Measurements from ENCODE around the gene ZNRF3. TPM values are rescaled to one million over a fixed set of nuclear protein-coding genes. Genes with fewer than 3 reads are reported as not detected.

Gene ZNRF3
- total and polyA plus RNA-seq, 8 donors, result 2.4 to 6.8 (median 3.9) TPM

DNA sequence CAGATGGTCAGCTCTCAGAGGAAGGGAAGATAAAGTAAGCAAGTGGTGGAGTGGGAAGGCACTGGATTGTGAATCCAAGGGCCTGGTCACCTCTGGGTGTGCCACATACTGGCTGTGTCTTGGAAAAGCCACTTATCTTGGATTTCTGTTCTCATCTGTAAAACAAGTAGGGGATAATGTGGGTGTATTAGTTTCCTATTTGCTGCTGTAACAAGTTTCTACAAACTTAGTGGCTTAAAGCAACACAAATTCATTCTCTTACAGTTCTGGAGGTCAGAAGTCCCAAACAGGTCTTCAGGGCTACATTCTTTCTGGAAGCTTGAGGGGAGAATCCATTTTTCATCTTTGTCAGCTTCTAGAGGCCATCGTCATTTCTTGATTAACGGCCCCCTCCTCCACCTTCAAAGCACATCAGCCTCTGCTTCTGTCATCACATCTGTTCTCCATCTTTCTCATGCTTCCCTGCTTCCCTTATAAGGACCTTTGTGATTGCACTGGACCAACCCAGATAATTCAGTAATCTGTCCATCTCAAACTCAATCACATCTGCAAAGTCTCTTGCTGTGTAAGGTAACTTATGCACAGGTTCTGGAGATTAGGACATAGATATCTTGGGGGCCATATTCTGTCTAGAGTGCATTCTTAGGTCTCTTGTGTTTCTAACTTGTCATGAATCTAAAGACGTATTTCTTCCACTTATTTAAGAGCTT lies 102.4 kb downstream of the ZNRF3 start:
- intact Hi-C loops (cut with DNase I), result no loop called here
- TF ChIP-seq, protein P1, sequence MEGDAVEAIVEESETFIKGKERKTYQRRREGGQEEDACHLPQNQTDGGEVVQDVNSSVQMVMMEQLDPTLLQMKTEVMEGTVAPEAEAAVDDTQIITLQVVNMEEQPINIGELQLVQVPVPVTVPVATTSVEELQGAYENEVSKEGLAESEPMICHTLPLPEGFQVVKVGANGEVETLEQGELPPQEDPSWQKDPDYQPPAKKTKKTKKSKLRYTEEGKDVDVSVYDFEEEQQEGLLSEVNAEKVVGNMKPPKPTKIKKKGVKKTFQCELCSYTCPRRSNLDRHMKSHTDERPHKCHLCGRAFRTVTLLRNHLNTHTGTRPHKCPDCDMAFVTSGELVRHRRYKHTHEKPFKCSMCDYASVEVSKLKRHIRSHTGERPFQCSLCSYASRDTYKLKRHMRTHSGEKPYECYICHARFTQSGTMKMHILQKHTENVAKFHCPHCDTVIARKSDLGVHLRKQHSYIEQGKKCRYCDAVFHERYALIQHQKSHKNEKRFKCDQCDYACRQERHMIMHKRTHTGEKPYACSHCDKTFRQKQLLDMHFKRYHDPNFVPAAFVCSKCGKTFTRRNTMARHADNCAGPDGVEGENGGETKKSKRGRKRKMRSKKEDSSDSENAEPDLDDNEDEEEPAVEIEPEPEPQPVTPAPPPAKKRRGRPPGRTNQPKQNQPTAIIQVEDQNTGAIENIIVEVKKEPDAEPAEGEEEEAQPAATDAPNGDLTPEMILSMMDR (IDR thresholded peaks at IDR 0.05), result no peak
- Histone ChIP-seq H3K27ac (no peak overlapping the region), H3K4me3 (no peak overlapping the region), H3K27me3 (no peaks in the 10 kb centered on the region), H3K36me3 (no peaks in the 10 kb centered on the region), H3K9me3 (no peaks in the 10 kb centered on the region), H3K4me1 (no peaks in the 10 kb centered on the region)
- FAIRE-seq, result no peak
- DNase-seq, result no peak
- ATAC-seq, result no peak
- WGBS, 2 donors, result 79 to 91% methylated on average over 3 of the region's 3 CpGs

DNA sequence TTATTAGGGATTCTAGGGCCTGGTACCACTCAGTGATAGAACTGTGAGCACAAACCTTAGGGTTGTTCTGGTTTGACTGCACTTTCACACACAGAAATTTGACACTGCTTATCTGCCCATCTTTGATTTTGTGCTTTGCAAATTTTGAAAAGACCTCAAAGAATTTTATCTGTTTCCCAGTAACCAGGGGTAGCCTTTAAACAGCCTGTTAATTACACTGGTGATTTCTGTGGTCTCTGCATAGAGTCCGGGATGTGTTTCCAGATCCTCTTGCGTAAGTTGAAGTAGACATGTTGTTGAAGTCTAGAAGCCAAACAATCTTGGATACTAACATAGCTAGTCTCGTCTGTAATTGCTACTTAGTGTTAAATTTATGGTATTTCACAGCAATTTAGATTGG lies 103.0 kb downstream of the ZNRF3 start:
- DNase-seq (no peak), ATAC-seq (no peak), FAIRE-seq (no peak)
- whole genome bisulfite sequencing, 2 donors, result 83 to 87% methylated on average over 3 of the region's 3 CpGs
- H3K4me1 ChIP-seq, result no peaks in the 10 kb centered on the region
- H3K9me3 ChIP-seq, result no peaks in the 10 kb centered on the region
- TF ChIP-seq, protein P1 (IDR thresholded peaks at IDR 0.05), result no peak
- H3K36me3 ChIP-seq, result no peaks in the 10 kb centered on the region
- H3K4me3 ChIP-seq, result no peak overlapping the region
- intact Hi-C loops (cut with DNase I), result no loop called here
- no peak overlapping the region for H3K27ac ChIP-seq
- no peaks in the 10 kb centered on the region for H3K27me3 ChIP-seq

DNA sequence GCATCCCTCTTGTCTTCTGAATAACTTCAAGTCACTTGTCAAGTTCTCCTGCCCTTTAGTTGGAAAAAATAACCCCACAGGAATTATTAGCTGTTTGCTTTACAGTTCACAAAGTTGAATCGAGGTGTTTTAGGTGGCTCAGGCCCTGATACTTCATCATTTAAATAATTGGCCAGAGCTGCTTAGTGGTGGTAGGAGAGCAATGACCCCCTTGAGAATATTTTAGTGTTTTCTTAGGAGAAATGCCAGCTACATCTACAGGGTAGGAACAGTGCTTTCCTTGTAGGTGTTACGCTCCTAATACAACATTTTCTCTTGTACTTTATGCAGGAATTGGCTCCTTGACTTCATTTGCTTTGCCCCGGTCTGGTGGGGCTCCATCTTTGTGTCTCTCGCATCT lies 105.1 kb downstream of the ZNRF3 start:
- ATAC-seq (no peak), DNase-seq (no peak), FAIRE-seq (no peak)
- no peaks in the 10 kb centered on the region for H3K9me3 ChIP-seq
- H3K36me3 ChIP-seq, result no peaks in the 10 kb centered on the region
- intact Hi-C loops (cut with DNase I), result no loop called here
- H3K27ac ChIP-seq, result no peak overlapping the region
- no peaks in the 10 kb centered on the region for H3K4me1 ChIP-seq
- TF ChIP-seq, protein P1 (IDR thresholded peaks at IDR 0.05), result no peak
- no peak overlapping the region for H3K4me3 ChIP-seq
- WGBS, 2 donors, result 91 to 93% methylated on average over 4 of the region's 4 CpGs
- no peaks in the 10 kb centered on the region for H3K27me3 ChIP-seq

DNA sequence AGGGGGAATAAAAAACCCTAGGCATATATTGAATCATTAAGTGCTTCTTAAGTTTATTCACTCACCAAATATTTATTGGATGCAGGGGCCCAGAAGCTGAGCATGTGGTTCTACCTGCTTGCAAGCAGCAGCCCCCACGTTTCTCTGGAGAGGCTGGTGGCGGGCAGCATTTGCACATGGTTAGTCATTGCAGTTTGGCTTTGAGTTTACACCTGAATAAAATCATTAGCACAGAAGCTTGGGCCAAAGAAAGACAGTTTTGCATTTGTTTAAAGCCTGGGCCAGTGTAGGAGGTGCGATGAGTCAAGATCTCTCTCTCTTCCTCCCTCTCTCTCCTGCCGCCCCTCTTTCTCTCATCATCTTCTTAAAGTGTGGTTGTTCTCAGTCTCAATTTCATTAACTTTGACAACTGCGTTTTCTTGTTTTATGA lies 105.7 kb downstream of the ZNRF3 start:
- no peak for DNase-seq

DNA sequence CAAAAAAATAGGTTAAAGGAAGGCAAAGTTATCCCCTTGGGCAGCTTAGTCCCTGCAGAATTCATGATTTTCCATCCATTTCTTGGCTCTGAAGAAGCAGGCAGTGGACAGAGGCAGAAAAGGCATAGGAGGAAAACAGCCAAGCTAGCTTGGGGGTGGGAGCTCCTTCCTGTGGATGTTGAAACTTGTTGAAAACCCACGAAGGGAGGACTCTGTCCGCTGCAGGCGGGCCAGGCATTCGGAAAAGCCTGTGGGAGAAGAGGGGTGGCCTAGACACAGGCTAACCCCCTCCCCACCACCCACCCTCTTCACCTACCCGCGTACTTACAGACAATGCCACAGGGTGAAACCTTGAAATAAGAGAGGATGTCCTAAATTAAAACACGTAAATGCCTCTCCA lies 106.1 kb downstream of the ZNRF3 start:
- Histone ChIP-seq H3K4me1 (no peaks in the 10 kb centered on the region), H3K4me3 (no peak overlapping the region), H3K27me3 (no peaks in the 10 kb centered on the region), H3K27ac (no peak overlapping the region), H3K36me3 (no peaks in the 10 kb centered on the region), H3K9me3 (no peaks in the 10 kb centered on the region)
- 85 to 93% methylated on average over 7 of the region's 7 CpGs for WGBS, 2 donors
- TF ChIP-seq, protein P1 (IDR thresholded peaks at IDR 0.05), result no peak
- DNase-seq, result no peak
- FAIRE-seq, result no peak
- ATAC-seq, result no peak
- intact Hi-C loops (cut with DNase I), result no loop called here

More for the DNA sequence above, 105.7 kb downstream of the ZNRF3 start:
- Histone ChIP-seq H3K27ac (no peak overlapping the region), H3K27me3 (no peaks in the 10 kb centered on the region), H3K4me1 (no peaks in the 10 kb centered on the region), H3K36me3 (no peaks in the 10 kb centered on the region), H3K4me3 (no peak overlapping the region), H3K9me3 (no peaks in the 10 kb centered on the region)
- intact Hi-C loops (cut with DNase I), result no loop called here
- TF ChIP-seq, protein P1 (IDR thresholded peaks at IDR 0.05), result no peak
- FAIRE-seq (no peak), ATAC-seq (peak in 1 of 4 donors; percentile 17)
- WGBS, 2 donors, result 87 to 92% methylated on average over 5 of the region's 5 CpGs
